Right kidney (tissue), 9 donors: ENCODE results near the gene NIFK.

Experiments
- DNase-seq: peaks from one replicate; pipeline ENCODE4 v3.0.0-alpha.2; 2016
- long read RNA-seq, 8 donors: transcript quantifications; one replicate each; lab custom pipeline, GENCODE V29; 2026

The NIFK gene
- long read RNA-seq, donor 1, transcript NIFK-205 (4 exons, 1,096 nt), result minor isoform, 12 of 64 reads
- long read RNA-seq, donor 1, transcript NIFK-201 (7 exons, 1,734 nt), result major isoform, 39 of 64 reads
- long read RNA-seq, donor 1, partial matches to known transcripts, result 8 of 64 reads
- long read RNA-seq, donor 1, other reads (novel, unspliced or antisense), result 0 of 64 reads
- long read RNA-seq, donor 2, transcript NIFK-201 (7 exons, 1,734 nt), result major isoform, 22 of 33 reads
- long read RNA-seq, donor 2, transcript NIFK-205 (4 exons, 1,096 nt), result minor isoform, 11 of 33 reads
- long read RNA-seq, donor 2, partial matches to known transcripts, result 0 of 33 reads
- long read RNA-seq, donor 2, other reads (novel, unspliced or antisense), result 0 of 33 reads
- long read RNA-seq, donor 3, transcript NIFK-201 (7 exons, 1,734 nt), result major isoform, 13 of 18 reads
- long read RNA-seq, donor 3, partial matches to known transcripts, result 0 of 18 reads
- long read RNA-seq, donor 3, other reads (novel, unspliced or antisense), result 0 of 18 reads
- long read RNA-seq, donor 4, transcript NIFK-201 (7 exons, 1,734 nt), result major isoform, 8 of 18 reads
- long read RNA-seq, donor 4, transcript NIFK-205 (4 exons, 1,096 nt), result major isoform, 8 of 18 reads
- long read RNA-seq, donor 4, partial matches to known transcripts, result 0 of 18 reads
- long read RNA-seq, donor 4, other reads (novel, unspliced or antisense), result 0 of 18 reads
- long read RNA-seq, donor 5, transcript NIFK-201 (7 exons, 1,734 nt), result major isoform, 20 of 32 reads
- long read RNA-seq, donor 5, partial matches to known transcripts, result 6 of 32 reads
- long read RNA-seq, donor 5, other reads (novel, unspliced or antisense), result 0 of 32 reads
- long read RNA-seq, donor 6, transcript NIFK-203 (6 exons, 759 nt), result minor isoform, 5 of 43 reads
- long read RNA-seq, donor 6, transcript NIFK-201 (7 exons, 1,734 nt), result major isoform, 25 of 43 reads
- long read RNA-seq, donor 6, transcript NIFK-205 (4 exons, 1,096 nt), result minor isoform, 12 of 43 reads
- long read RNA-seq, donor 6, partial matches to known transcripts, result 0 of 43 reads
- long read RNA-seq, donor 6, other reads (novel, unspliced or antisense), result 0 of 43 reads
- long read RNA-seq, donor 7, transcript NIFK-201 (7 exons, 1,734 nt), result major isoform, 35 of 64 reads
- long read RNA-seq, donor 7, transcript NIFK-205 (4 exons, 1,096 nt), result minor isoform, 24 of 64 reads
- long read RNA-seq, donor 7, partial matches to known transcripts, result 0 of 64 reads
- long read RNA-seq, donor 7, other reads (novel, unspliced or antisense), result 0 of 64 reads
- long read RNA-seq, donor 8, transcript NIFK-205 (4 exons, 1,096 nt), result minor isoform, 11 of 40 reads
- long read RNA-seq, donor 8, transcript NIFK-201 (7 exons, 1,734 nt), result major isoform, 26 of 40 reads
- long read RNA-seq, donor 8, partial matches to known transcripts, result 0 of 40 reads
- long read RNA-seq, donor 8, other reads (novel, unspliced or antisense), result 0 of 40 reads

DNA sequence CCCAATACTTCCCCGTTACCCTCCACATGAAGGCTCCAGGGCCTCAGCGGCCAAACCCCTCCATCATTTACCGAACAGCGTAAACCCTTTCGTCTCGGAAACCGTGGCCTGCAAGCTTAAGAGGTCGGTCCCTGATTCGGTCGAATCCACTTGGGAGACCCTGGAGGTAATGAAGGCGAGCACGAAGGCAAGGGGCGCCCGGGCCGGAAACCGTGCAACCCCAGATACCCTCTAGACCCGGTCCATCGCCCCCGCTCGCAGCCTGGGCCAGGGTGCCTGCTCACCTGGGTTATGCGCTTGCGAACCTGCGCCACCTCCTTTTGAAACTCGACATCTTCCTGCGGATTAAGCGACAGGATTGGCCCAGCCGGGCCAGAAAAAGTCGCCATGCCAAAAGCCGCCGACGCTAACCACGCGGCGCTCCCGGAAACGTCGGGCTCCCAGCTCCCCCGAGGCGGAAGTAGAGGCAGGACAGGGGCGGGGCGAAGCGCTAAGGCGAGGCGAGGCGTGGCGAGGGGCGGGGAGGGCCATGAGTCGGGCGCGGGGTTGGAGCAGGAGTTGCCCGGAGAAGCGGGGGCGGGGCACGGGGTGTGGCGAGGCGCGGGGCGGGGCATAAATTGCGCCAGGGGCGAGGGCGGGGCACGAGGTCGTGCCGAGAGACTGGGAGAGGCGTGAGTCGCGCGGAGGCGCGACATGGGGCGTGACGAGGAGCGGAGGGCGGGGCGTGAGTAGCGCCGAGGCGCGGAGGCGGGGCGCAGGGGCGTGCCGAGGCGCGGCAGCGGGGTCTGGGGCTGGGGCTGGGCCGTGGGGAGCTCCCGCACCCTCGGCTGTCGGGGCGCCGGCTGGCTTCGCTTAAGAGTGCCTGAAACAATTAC, at the start of gene NIFK:
Gene NIFK, minus strand, starts transcription at position 414 of the 875 bp plus-strand sequence. Its CDS starts 25 bp downstream, at position 389.
- peak; percentile 76 for DNase-seq

DNA sequence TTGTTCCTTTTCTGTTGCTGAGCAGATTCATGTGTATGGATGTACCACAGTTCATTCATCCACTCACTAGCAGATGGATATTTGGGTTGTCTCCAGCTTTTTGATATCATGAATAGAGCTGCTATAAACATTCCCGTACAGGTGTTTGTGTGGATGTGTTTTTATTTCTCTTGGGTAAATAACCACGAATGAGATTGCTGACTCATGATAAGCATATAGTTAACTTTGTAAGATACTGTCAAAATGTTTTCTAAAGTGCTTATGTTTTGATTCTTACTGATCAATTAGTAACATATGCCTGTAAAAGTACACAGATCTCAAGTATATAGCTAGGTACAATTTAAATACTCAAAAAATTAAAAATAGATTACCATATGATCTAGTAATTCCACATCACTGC, 46.5 kb upstream of the NIFK start:
- no peak for DNase-seq

DNA sequence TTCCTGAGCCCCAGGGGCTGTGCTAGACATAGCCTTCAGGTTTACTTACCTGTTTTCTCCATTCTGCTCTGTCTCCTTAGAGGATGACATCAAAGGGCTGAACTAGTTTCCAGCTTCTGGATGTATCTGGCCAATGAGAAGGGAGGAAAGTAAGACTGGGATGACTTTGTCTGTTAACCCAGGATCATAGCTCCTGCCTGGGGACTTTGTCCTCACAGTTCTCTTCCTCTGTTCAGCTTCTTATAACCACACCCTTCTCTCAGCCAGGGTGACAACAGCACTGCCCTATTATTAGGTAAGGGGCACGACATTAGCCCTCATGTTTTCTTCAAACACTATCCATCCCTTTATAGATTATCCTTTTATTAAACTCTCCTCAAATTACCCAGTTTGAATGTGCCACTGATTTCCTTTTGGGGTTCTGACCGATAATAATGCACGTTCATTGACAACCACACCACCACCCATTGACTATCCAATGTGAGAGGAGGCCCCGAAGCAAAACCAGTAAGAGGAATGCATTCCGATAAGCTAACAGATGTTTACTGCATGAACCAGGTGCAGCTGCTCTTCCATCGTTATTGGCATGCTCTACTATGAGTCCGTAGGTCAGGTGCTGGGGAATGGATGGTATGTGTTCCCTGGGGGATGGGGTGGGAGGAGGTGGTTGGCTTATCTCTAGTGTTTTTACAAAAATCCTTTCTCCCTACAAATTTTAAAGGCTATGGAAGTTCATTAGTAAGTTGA, 42.2 kb upstream of the NIFK start:
- DNase-seq, result no peak

DNA sequence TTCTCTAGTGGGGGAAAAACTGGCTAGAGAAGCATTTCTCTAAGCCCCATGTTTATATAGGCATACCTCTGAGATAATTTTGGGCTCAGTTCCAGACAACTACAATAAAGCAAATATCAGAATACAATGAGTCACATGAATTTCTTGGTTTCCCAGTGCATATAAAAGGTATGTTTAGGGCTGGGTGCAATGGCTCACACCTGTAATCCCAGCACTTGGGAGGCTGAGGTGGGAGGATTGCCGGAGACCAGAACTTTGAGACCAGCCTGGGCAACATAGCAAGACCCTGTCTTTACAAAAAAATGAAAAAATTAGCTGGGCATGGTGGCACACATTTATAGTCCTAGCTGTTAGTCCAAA, 41.0 kb upstream of the NIFK start:
- no peak for DNase-seq

DNA sequence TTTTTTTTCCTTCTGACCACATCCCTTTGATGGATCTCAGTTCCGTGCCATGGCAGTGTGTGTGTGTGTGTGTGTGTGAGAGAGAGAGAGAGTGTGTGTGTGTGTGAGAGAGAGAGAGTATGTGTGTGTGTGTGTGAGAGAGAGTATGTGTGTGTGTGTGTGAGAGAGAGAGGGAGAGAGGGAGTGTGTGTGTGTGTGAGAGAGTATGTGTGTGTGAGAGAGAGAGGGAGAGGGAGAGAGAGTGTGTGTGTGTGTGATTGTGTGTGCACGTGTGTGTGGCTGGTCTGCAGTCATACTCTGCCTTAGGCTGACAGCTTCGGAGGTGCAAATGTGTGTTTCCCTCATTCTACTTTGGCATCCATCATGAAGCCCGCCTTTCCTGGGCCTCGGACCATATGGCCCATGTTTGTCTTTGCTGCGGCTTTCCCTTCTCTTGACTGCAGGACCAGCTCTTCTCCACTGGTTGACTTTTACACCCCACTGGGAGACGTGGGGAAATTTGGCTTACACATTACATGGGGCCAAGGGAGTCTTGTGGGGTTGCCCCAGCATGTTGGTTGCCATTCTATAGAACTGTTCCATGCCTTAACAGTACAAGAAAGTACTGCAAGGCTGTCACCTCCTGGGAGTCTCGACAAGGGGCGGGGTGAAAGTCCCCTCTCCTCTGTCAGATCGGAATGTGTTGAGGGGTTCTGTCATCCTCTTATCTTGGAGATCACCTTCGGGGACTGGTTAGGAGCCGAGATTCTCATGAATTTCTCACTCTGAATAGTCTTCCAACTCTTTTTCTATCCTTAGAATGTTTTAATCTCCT, 40.4 kb upstream of the NIFK start:
- DNase-seq, result no peak

DNA sequence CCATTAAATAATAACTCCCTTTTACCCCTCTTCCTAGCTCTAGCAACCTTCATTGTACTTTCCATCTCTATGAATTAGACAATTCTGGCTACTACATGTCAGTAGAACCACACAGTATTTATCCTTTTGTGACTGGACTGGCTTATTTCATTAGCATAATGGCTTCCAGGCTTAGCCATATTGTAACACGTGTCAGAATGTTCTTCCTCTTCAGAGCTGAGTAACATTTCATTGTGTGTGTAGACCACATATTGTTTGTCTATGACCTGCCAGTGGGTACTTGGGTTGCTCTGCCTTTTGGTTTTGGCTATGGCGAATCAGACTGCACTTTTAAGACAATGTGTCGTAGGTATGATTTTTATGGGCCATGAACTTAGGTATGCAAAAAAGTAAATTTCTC, 39.7 kb upstream of the NIFK start:
- DNase-seq, result no peak

DNA sequence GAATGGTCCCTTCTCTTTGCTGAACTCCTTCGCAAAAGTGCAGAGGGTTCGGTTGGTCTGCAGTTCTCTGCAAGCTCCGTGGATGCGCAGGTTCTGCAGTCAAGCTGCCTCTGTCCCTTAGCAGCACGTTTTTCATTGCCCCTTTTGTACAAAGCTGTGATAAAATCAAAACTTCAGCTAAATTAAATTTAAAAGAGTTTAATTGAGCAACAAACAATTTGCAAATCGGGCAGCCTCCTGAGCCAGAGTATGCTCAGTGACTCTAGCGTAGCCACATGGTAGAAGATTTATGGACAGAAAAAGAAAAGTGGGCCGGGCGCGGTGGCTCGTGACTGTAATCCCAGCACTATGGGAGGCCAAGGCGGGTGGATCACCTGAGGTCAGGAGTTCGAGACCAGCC, 37.6 kb upstream of the NIFK start:
- DNase-seq, result no peak

DNA sequence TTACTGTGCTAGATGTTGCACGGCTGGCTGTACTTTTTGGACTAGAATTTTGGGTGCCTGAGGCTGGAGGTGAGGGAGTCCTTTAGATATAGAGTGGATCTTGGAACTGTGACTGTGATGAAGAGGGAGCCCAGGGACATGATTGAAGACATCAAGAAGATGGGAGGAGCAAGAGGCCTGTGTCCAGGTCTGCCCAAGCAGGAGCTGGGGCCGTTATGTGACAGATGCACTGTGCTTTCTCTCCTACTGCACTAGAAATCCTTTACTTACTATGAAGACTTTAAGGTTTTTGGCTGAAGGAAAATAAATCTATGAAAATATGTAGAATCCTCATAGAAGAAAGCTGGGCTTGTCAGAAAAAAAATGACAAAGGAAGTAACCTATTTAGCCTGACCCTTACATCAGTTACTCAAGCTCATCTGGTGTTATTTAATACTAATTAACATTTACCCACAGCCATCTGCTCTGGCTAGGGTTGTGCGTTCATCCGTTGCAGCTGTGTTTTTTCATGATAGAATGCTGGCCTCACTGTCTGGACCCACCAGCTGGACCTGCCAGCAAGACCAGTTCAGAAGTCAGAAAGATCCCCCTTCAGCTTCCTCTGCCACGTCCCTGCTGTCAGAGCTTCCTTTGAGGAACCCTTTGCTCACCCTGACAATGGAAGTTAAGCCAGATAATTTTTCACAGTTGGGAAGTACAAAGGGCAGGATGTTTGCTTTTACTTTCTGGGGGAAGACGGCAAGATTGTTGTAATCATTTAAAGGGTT, 35.5 kb upstream of the NIFK start:
- peak; percentile 48 for DNase-seq

DNA sequence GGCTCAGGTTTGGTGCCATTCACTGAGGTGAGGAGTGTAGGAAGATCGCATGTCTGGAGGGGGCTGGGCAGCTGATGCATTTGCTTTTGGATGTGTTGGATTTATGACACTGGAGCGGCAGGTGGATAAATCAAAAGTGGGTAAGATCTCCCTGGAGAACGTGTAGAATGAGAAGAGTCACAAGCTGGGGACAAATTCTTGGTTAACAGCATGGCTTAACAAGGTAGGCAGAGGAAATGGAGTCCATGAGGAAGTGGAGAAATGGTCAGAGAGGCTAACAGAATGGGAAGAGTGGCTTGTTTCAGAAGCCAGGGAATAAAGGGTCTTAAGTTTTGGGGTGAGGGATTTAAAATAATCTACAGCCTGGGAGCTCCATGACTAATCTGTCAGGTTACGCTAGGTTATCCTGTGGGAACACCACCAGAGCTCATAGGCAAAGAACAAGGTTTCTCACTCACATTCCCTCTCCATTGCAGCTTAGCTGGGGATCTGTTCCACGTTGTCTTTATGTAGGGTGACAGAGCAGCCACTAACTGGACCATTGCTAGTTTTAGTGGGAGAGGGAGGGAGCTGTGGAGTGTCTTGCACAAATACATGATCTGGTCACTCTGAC, 31.6 kb upstream of the NIFK start:
- no peak for DNase-seq

DNA sequence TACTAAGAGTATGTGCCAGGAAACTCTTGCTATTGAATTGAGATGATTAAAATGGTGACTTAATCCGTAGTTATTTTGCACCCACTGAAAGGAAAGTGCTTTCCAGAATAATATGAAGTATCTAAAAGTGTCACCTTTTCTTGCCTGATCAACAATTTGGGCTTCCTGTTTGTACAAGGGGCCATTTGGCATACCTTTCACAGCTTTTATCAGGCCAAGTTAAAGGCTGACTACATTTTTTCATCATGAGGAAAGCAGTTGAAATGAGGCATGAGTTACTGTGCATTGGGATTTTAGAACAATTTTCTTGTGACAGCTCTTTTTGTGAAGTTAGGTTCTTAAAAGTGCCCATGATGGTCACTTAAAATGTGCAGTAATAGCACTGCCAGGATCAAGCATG, 29.9 kb upstream of the NIFK start:
- DNase-seq, result no peak

DNA sequence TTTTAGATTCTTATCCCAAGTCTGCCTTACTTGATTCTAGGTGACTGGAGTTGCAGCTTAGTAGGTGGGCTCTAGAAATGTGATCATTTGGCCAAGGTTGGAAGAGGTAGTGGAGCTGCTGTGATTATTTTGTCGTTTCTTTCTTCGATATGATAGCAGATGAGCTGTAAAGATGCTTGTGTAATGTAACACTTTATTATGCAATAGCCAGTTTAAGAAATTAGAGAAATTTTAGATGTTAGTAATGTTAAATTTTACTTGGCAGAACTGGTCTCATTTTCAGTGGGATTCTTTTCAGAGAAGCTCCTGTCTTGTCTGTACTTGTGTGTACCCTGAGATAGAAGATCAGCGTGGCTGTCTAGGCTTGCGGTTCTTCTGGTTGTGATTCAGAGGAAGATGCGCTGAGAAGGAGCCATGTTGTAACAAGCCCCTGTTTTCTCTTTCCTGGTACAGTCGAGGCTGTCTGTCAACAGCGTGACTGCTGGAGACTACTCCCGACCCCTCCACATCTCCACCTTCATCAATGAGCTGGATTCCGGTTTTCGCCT, 28.1 kb upstream of the NIFK start:
- DNase-seq, result no peak

DNA sequence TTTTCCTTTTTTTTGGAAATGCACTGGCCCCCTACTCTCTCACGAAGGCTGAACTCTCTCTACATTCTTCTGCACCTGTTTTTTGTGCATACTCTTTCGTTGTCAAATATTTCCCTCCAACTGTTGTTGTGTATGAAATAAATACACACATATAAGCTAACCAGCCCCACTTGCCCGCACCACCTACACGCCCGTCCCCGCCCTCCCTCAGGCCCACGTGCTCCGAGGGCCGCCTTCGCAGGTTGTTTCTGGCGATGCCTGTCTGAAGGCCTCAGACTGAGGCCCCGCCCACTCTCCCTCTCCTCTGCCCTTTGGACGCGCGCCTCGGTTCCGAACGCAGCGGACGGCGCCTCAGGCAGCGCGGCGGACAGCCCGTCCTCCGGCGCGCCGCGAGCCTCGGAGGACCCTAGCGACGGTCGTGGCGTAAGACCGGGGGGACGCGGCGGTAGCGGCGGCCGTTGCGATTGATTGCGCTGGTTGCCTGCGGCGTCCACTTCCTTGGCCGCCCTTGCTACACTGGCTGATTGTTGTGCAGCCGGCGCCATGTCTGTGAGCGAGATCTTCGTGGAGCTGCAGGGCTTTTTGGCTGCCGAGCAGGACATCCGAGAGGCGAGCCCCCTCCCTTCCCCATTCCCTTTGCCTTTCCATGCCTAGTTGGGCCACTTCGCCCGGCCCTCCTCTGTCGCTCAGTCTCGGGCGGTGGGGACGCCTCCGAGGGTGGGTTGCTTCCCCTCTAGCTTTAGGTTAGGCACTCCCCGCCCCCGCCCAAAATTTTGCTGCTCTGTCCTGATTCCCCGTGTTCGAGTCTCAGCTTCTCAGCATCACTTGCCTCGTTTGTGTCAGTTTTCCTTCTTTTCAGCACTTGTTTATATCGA, 18.8 kb upstream of the NIFK start, which contains the start of gene TSN:
Gene TSN, plus strand, starts transcription at position 415 of the 875 bp plus-strand sequence. Its CDS starts 129 bp downstream, at position 544.
- DNase-seq, result peak; percentile 96

DNA sequence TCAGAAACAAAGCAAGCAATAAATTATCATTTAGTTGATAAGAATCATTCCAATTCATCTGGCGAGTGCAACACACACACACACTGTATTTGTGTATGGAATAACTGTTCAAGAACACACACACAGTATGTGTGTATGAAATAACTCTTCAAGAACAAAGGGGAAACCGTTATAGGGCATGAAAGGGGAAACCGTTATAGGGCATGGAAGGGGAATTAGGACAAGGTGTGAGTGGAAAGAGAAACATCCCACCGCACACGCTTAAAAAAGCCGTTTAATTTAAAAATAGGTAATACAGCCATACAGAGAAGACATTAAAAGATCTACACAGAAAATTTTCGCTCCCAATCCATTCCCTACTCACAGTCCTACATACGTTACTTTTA, 18.2 kb upstream of the NIFK start:
- no peak for DNase-seq

DNA sequence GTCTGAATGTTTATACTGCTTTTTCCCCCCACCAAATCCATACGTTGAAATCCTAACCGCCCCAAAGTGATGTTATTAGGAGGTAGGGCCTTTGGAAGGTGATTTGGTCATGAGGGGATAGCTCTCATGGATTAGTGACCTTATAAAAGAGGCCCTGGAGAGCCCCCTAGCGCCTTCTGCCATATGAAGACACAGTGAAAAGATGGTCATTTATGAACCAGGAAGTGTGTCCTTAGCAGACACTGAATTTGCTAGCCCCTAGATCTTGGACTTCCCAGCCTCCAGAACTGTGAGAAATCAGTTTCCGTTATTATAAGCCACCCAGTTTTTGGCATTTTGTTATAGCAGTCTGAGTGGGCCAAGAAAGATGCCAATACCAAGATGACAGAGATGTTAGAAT, 11.5 kb upstream of the NIFK start:
- DNase-seq, result no peak

DNA sequence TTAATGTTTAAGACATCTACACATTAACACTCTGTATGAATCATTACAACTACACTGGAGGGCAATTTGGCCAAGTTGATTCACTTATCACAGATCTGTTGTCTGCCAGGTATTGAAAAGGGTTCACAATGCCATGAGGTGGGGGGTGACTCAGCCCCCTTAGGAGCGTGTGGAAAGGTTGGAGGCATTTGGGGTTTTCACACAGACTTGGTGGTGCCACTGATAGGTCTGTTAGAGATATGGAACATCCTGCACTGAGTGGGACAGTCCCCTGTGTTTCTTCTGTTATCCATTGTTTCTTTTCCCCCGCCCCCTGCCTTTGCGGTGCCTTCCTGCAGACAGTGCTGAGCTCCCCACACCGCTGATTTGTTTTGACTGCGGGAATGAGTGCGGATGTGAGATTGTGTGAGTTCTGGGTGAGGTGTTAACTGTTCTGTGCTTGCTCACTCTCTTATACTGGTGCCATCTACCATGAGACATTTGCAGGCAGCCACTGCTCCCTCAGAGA, 9.4 kb upstream of the NIFK start:
- no peak for DNase-seq

DNA sequence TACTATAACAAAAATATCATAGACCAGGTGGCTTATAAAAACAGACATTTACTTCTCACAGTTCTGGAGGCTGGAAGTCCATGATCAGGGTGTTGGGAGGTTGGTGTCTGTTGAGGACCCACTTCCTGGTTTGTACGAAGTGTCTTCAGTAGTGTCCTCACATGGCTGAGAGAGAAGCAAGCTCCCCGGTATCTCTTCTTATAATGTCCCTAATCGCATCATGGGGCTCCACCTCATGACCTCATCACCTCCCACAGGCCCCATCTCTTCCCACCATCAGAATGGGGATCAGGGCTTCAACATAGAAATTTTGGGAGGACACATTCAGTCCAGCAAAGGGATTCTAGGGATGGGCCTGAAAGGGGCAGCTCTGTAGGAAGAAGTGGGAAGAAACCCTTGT, 4.8 kb upstream of the NIFK start:
- DNase-seq, result no peak

DNA sequence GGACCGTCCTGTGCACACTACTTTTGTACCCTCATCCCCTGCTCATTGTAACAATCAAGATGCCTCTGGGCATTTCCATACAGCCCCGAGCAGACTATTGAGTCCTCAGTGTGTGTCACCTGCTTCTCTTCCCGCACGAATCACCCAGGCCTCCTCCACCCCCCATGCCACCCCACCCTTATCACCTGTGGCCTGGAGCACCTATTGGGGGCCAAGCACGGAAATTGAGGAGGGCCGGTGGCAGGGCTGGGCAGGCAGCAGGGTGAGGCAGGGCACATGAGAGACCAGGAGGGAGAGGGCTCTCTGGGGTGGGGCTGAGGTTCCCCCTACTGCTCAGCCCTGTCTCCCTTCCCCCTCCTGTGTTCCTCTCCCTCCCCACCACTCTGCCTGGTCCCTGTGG, 4.3 kb upstream of the NIFK start:
- no peak for DNase-seq
